Mucosa of descending colon (tissue), 3 donors: ENCODE data around the gene CISTR. TPM values are rescaled to one million over a fixed set of nuclear protein-coding genes. Genes with fewer than 3 reads are reported as not detected.
"Not testable (repeated sequence)": the region's sequence is repeated elsewhere in the genome, so short reads cannot be mapped to it uniquely, and the experiment has no call there.

ENCODE experiments used
- ATAC-seq: fragments of 200-7000 bp; cut with Tn5 transposase; one replicate; pipeline ENCODE4 v1.9.1; 2020; ENCODE audit warnings: mild to moderate bottlenecking, moderate library complexity
- DNase-seq, 3 donors: peaks; one replicate each; pipeline ENCODE4 v3.0.0-alpha.2; 2020
- H3K36me3 ChIP-seq: fragments of 200-600 bp; one replicate; pipeline ENCODE4 v1.8.0; 2021; ENCODE audit warnings: low read depth, mild to moderate bottlenecking
- H3K4me1 ChIP-seq: fragments of 200-600 bp; one replicate; pipeline ENCODE4 v1.8.0; 2021; ENCODE audit warnings: low read depth, mild to moderate bottlenecking
- H3K4me3 ChIP-seq: fragments of 200-600 bp; one replicate; pipeline ENCODE4 v1.8.0; 2021; ENCODE audit warnings: mild to moderate bottlenecking
- H3K9me3 ChIP-seq: fragments of 200-600 bp; one replicate; pipeline ENCODE4 v1.8.0; 2021; ENCODE audit warnings: mild to moderate bottlenecking
- intact Hi-C, 2 donors: fragments of 100-400 bp; cut with DNase I in 1 of 2; cut with micrococcal nuclease in 1 of 2; formaldehyde crosslinking; loops; one replicate each; pipeline versions ENCODE4 v1.11.0 to v1.11.1; 2022; cut with DNase I, micrococcal nuclease
- total RNA-seq, 3 donors: library from RNA; stranded (reverse); fragmentation: NEBNext Ultra II Directional in 2 of 3; extraction: Animal tissue kit (Norgen Biotek cat#: 25700) in 2 of 3; gene quantifications; one replicate each; pipeline versions ENCODE4 v1.2.1 to v1.2.4, GENCODE V29; 2021 to 2023
- TF ChIP-seq, protein P1 (sequence below): fragments of 200-600 bp; IDR thresholded peaks from one replicate; pipeline ENCODE4 v1.8.0; 2022; ENCODE audit warnings: antibody characterized with exemption, mild to moderate bottlenecking
- donor health status: DM: no; HTN: no; CAD: no; lungs with moderate emphysema.
- donor health status: DM: no; HTN: no; CAD: no.
- donor health status: DM: no; HTN: yes; CAD: no.

The CISTR gene
- total RNA-seq, 3 donors from 2014 or later: not detected

DNA sequence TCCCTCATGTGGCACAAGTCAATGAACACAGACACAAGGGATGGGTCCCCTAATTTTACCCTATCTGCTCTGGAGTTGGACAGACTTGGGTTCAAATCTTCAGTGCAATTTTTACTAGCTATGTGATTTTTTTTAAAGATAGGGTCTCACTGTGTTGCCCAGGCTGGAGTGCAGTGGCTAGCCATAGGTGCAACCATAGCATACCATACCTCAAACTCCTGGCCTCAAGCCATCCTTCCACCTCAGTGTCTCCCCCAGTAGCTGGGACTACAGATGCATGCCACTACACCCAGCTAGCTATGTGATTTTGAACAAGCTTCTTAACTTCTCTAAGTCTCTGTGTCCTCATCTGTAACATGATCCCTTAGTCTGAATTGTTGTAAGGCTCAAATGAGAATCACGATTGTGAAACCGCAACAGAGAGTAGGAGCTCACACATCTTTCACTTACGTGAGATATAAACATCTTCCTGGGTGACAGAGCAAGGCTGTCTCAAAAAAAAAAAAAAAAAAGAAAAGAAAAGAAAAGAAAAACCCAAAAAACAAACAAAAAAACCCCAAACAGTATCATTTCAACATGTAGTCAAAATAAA is 29.2 kb downstream of the CISTR start:
- Histone ChIP-seq H3K36me3 (peaks cover 4% of the 10 kb centered on the region), H3K4me3 (no peak overlapping the region), H3K4me1 (peaks cover 13% of the 10 kb centered on the region), H3K9me3 (no peaks in the 10 kb centered on the region)
- TF ChIP-seq, protein P1, sequence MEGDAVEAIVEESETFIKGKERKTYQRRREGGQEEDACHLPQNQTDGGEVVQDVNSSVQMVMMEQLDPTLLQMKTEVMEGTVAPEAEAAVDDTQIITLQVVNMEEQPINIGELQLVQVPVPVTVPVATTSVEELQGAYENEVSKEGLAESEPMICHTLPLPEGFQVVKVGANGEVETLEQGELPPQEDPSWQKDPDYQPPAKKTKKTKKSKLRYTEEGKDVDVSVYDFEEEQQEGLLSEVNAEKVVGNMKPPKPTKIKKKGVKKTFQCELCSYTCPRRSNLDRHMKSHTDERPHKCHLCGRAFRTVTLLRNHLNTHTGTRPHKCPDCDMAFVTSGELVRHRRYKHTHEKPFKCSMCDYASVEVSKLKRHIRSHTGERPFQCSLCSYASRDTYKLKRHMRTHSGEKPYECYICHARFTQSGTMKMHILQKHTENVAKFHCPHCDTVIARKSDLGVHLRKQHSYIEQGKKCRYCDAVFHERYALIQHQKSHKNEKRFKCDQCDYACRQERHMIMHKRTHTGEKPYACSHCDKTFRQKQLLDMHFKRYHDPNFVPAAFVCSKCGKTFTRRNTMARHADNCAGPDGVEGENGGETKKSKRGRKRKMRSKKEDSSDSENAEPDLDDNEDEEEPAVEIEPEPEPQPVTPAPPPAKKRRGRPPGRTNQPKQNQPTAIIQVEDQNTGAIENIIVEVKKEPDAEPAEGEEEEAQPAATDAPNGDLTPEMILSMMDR: no peak
- intact Hi-C loops: no loop called here
- DNase-seq (no peak), ATAC-seq (no peak)

DNA sequence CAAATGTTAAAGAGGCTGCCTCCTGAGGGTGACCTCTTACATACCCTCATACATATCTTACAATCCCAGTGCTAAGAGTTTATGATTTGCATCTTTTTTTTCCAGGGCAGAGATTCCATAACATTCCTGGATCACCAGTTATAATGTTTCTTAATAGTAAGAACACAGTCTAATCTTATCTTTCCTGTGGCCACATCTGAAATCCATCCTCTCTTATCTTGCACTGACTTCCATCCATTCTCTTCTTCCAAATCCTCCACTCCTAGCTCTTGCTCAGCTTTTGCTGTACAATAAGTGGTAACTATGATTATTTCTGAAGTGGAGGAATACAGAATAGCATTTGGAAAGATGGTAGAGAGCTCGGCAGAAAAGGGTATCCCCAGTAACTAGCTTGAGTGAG is 30.8 kb downstream of the CISTR start:
- Histone ChIP-seq H3K9me3 (no peaks in the 10 kb centered on the region), H3K4me1 (peaks cover 6% of the 10 kb centered on the region), H3K36me3 (peaks cover 4% of the 10 kb centered on the region), H3K4me3 (no peak overlapping the region)
- intact Hi-C loops: no loop called here
- TF ChIP-seq, protein P1: no peak
- ATAC-seq: no peak
- DNase-seq: no peak

DNA sequence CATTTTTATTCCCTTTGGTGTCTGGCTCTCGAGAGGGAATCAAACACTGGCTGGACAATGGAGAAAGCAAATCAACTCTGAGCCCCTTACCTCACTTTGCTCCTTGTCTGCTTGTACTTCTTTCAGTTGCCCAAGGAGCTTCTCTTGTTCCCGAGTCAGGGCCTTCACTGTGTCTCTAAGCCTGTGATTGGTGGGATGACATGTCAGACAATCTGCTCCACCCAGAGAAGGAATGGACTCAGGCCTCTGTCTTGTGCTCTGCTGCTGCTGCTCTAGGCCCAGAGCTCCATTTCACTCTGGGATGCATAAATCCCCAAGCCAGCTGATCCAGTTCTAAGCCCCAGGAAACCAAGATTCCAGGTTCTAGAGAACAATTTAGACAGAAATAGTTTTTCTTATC is 32.1 kb downstream of the CISTR start:
- H3K4me3 ChIP-seq: no peak overlapping the region
- TF ChIP-seq, protein P1: no peak
- no peaks in the 10 kb centered on the region for H3K9me3 ChIP-seq
- H3K36me3 ChIP-seq: peaks cover 4% of the 10 kb centered on the region
- DNase-seq (no peak), ATAC-seq (no peak)
- no peaks in the 10 kb centered on the region for H3K4me1 ChIP-seq
- intact Hi-C loops: no loop called here

DNA sequence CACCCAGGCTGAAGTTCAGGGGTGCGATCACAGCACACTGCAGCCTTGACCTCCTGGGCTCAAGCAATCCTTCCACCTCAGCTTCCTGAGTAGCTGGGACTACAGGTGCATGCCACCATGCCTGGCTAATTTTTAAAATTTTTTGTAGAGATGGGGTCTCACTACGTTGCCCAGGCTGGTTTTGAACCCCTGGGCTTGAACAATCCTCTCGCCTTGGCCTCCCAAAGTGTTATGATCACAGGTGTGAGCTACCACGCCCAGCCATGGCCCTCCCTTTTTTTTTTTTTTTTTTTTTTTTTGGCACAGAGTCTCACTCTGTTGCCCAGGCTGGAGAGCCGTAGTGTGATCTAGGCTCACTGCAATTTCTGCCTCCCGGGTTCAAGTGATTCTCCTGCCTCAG is 33.2 kb downstream of the CISTR start:
- ATAC-seq, H3K4me3 ChIP-seq, DNase-seq, H3K4me1 ChIP-seq, intact Hi-C loops, H3K36me3 ChIP-seq, H3K9me3 ChIP-seq: not testable (repeated sequence)

DNA sequence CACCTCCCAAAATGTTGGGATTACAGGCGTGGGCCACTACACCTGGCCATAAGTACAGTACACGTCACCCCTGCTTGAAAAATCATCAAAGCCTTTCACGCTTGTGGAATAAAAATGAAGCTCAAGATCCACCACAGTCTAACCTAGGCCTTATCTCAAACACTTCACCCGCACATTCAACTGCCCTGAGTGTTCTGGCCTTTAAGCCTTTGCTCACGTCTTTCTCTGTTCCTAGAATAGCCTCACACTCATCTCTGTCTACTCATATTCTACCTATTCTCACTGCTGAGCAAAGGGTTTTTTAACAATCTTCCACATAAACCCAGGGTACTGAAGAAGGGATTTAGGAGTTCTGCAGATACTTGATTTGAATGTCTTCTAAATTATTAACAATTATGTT is 34.5 kb downstream of the CISTR start:
- Histone ChIP-seq H3K36me3 (peaks cover 4% of the 10 kb centered on the region), H3K9me3 (no peaks in the 10 kb centered on the region), H3K4me3 (no peak overlapping the region), H3K4me1 (no peaks in the 10 kb centered on the region)
- TF ChIP-seq, protein P1: no peak
- DNase-seq: no peak
- intact Hi-C loops: no loop called here
- ATAC-seq: no peak

DNA sequence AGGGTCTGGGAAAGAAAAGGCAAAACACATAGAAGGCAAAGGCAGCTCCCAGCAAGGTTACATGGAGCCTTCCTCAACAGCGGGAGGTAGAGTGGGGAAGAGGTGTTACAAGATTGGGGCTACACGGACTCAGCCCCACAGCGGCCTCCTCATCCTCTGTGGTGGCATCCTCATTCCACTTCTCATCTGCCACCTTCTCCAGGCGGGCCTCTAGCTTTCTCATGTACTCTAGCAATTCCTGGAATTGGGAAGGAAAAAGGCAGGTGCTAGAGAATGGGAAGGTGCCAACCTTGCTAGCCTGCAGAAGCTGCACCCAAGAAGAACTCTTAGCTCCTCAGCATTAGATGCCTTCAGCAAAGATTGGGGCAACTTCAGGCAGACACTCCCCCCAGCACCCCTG is 37.8 kb downstream of the CISTR start:
- intact Hi-C loops: no loop called here
- Histone ChIP-seq H3K4me1 (no peaks in the 10 kb centered on the region), H3K4me3 (no peak overlapping the region), H3K9me3 (no peaks in the 10 kb centered on the region), H3K36me3 (no peaks in the 10 kb centered on the region)
- TF ChIP-seq, protein P1: no peak
- DNase-seq: no peak
- ATAC-seq: no peak
